HCT116 (cell line): ENCODE measurements around the gene ZNF367. TPM values are rescaled to one million over a fixed set of nuclear protein-coding genes. Genes with fewer than 3 reads are reported as not detected.
A peak's percentile ranks its signal among the peaks of the same experiment; 100 is the strongest.

ENCODE experiments used
- CBX3 ChIP-seq: IDR thresholded peaks from 2 replicates; pipeline ENCODE4 v1.6.1; 2012; ENCODE audit warnings: low read depth
- CEBPB ChIP-seq: IDR thresholded peaks from 2 replicates; pipeline ENCODE4 v1.6.1; 2012; ENCODE audit warnings: low read depth
- EGR1 ChIP-seq: IDR thresholded peaks from 2 replicates; pipeline ENCODE4 v1.6.1; 2012; ENCODE audit warnings: low read depth
- ELF1 ChIP-seq: IDR thresholded peaks from 2 replicates; pipeline ENCODE4 v1.6.1; 2012; ENCODE audit warnings: low read depth, borderline replicate concordance
- EZH2 ChIP-seq: fragments of 200-600 bp; sonication (generic); IDR thresholded peaks from 2 replicates; pipeline ENCODE4 v1.6.1; 2017; ENCODE audit warnings: antibody characterized with exemption, mixed run types
- EZH2phosphoT487 ChIP-seq: fragments of 200-600 bp; IDR thresholded peaks from 2 replicates; pipeline ENCODE4 v1.6.1; 2018; ENCODE audit warnings: antibody characterized with exemption, borderline replicate concordance
- POLR2A ChIP-seq: IDR thresholded peaks from 2 replicates; pipeline ENCODE4 v1.7.0; 2011; ENCODE audit warnings: borderline replicate concordance; ENCODE audit not compliant: insufficient read depth, insufficient read length; ENCODE audit errors: extremely low read depth
- SIN3A ChIP-seq: IDR thresholded peaks from 2 replicates; pipeline ENCODE4 v1.6.1; 2012; ENCODE audit warnings: low read depth
- SP1 ChIP-seq: IDR thresholded peaks from 2 replicates; pipeline ENCODE4 v1.6.1; 2012; ENCODE audit warnings: low read depth
- TCF7L2 ChIP-seq: IDR thresholded peaks from 2 replicates; pipeline ENCODE4 v1.7.0; 2011; ENCODE audit warnings: borderline replicate concordance, inconsistent platforms; ENCODE audit not compliant: insufficient read depth, insufficient read length; ENCODE audit errors: extremely low read depth
- YY1 ChIP-seq: IDR thresholded peaks from 2 replicates; pipeline ENCODE4 v1.6.1; 2011; ENCODE audit warnings: low read length, low read depth, moderate library complexity, mild to moderate bottlenecking; ENCODE audit not compliant: insufficient replicate concordance; ENCODE audit errors: extremely low read depth
- ZFX ChIP-seq: fragments of 450-650 bp; IDR thresholded peaks from 2 replicates; pipeline ENCODE4 v1.6.1; 2017
- ZNF274 ChIP-seq: fragments of 200-500 bp; sonication (Bioruptor generic); IDR thresholded peaks from 2 replicates; pipeline ENCODE4 v1.6.1; 2014; ENCODE audit warnings: mild to moderate bottlenecking, low read depth, low read length, inconsistent platforms
- total RNA-seq: library from RNA; stranded (reverse); gene quantifications from one replicate; pipeline ENCODE4 v1.2.1, GENCODE V29; 2021; ENCODE audit not compliant: unreplicated experiment
- TF ChIP-seq, protein P1 (sequence below), 3 experiments: fragments of 200-600 bp in 1 of 3; sonication (generic) in 1 of 3; IDR thresholded peaks in 2 of 3; conservative IDR thresholded peaks in 1 of 3; 2 replicates each; pipeline ENCODE4 v1.5.1; 2012 to 2017; ENCODE audit warnings: low read depth in 2 of 3, low read length in 2 of 3, antibody characterized with exemption in 1 of 3, borderline replicate concordance in 1 of 3, control low read depth in 1 of 3, mild to moderate bottlenecking in 1 of 3, mixed read lengths in 1 of 3, mixed run types in 1 of 3, moderate library complexity in 1 of 3; ENCODE audit not compliant: insufficient read depth in 1 of 3
- TF ChIP-seq, protein P2 (sequence below): IDR thresholded peaks from 2 replicates; pipeline ENCODE4 v1.6.1; 2012

Gene ZNF367
- total RNA-seq, 1 experiment from 2014 or later: 18.1 TPM

DNA sequence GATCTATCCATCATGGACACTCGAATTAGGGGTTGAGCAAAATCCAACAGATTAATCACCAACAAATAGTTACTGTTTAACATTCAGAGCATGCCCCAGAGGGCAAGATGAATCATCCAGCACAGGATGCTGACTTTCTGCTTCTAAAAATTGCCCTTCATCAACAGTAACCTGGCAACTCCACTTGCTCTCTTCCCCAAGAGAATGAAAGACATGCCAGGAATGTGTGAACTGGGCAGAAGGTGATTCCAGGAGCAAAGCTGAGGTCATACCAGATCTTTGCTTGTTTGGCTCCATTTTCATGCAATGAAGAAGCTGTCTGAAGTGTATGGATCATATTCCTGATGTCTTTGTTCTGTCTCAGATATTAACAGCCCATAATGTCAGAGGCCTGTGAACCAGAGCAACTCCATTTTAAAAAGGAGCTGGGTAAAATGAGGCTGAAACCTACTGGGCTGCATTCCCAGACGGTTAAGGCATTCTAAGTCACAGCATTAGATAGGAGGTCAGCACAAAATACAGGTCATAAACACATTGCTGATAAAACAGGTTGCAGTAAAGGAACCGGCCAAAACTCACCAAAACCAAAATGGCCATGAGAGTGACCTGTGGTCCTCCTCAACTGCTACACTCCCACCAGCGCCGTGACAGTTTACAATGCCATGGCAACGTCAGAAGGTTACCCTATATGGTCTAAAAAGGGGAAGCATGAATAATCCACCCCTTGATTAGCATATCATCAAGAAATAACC, 2.5 kb upstream of the ZNF367 start (continued):
- TF ChIP-seq, protein P1, sequence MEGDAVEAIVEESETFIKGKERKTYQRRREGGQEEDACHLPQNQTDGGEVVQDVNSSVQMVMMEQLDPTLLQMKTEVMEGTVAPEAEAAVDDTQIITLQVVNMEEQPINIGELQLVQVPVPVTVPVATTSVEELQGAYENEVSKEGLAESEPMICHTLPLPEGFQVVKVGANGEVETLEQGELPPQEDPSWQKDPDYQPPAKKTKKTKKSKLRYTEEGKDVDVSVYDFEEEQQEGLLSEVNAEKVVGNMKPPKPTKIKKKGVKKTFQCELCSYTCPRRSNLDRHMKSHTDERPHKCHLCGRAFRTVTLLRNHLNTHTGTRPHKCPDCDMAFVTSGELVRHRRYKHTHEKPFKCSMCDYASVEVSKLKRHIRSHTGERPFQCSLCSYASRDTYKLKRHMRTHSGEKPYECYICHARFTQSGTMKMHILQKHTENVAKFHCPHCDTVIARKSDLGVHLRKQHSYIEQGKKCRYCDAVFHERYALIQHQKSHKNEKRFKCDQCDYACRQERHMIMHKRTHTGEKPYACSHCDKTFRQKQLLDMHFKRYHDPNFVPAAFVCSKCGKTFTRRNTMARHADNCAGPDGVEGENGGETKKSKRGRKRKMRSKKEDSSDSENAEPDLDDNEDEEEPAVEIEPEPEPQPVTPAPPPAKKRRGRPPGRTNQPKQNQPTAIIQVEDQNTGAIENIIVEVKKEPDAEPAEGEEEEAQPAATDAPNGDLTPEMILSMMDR (IDR thresholded peaks at IDR 0.05 in 2 of 3, conservative IDR thresholded peaks at IDR 0.05 in 1 of 3; ENCODE audit: borderline replicate concordance in 1 of 3, insufficient read depth in 1 of 3, low read depth in 2 of 3, low read length in 2 of 3): no peak
- TF ChIP-seq TCF7L2: no peak
- no peak for TF ChIP-seq ZFX
- TF ChIP-seq ELF1: no peak
- TF ChIP-seq CEBPB: peak; percentile 27; the same call in 1 of the 2 replicates
- TF ChIP-seq POLR2A: no peak
- TF ChIP-seq ZNF274: no peak
- TF ChIP-seq CBX3: peak; percentile 65; the same call in 1 of the 2 replicates
- TF ChIP-seq YY1: no peak
- no peak for TF ChIP-seq EZH2phosphoT487
- no peak for TF ChIP-seq EZH2
- peak; percentile 84 for TF ChIP-seq SIN3A
- TF ChIP-seq SP1: peak; percentile 82
- peak; percentile 28; the same call in 1 of the 2 replicates for TF ChIP-seq EGR1
- TF ChIP-seq, protein P2, sequence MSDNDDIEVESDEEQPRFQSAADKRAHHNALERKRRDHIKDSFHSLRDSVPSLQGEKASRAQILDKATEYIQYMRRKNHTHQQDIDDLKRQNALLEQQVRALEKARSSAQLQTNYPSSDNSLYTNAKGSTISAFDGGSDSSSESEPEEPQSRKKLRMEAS: peak; percentile 52; the same call in 1 of the 2 replicates
- TF ChIP-seq, all 23 proteins: peak for 9
